ENCODE results near the gene TM2D1. TPM values are rescaled to one million over a fixed set of nuclear protein-coding genes. Genes with fewer than 3 reads are reported as not detected.

Gene TM2D1
- total RNA-seq, 1 experiment from 2014 or later: 27.2 TPM

- ChIA-PET CTCF (interaction anchor here (0.6 to 1.0 kb wide), 3 partner anchors 14 to 248 kb away, joined by 3 to 8 read pairs (median 3); no protein-coding TSS in a partner anchor), POLR2A (ENCODE audit: low non-redundant PET) (interaction anchor here (0.6 kb wide), 1 partner anchor 1753 kb away, joined by 3 read pairs; no protein-coding TSS in a partner anchor)
- no peaks in the 10 kb centered on the region for H3K9me3 ChIP-seq (ENCODE audit: low read depth, low read length, poor library complexity, severe bottlenecking)
- intact Hi-C loops (cut with micrococcal nuclease; ENCODE audit: unreplicated experiment): loop anchor here (10.0 kb wide), 1 partner anchor 214 kb away; no protein-coding TSS in a partner anchor
- no peak for DNase-seq (ENCODE audit: low spot score)
- peaks cover 33% of the 10 kb centered on the region for H3K4me1 ChIP-seq (ENCODE audit: insufficient read depth, low read length, poor library complexity, severe bottlenecking)
- no peaks in the 10 kb centered on the region for H3K36me3 ChIP-seq (ENCODE audit: insufficient read depth, low read length, poor library complexity, severe bottlenecking)
- no peak overlapping the region for H3K4me3 ChIP-seq (ENCODE audit: low read depth, low read length, poor library complexity, severe bottlenecking)
- BruUV-seq (replicated peaks): no TSS peak
- no peak overlapping the region for H3K27ac ChIP-seq (ENCODE audit: low read depth, low read length, poor library complexity, severe bottlenecking)
- TF ChIP-seq CTCF (conservative IDR thresholded peaks at IDR 0.05; ENCODE audit: low read depth, low read length) (no peak), EZH2 (IDR thresholded peaks at IDR 0.05; ENCODE audit: borderline replicate concordance, low read depth, low read length, poor library complexity, severe bottlenecking) (no peak)
- no peaks in the 10 kb centered on the region for H3K27me3 ChIP-seq (replicated peaks; ENCODE audit: insufficient read depth, low read depth, low read length, poor library complexity)
These were observed 84.1 kb downstream of the TM2D1 start for GRCh38 chr1:61640531-61641530.

GRCh38 chr1:61639608-61640336 lies 85.2 kb downstream of the TM2D1 start:
- no peaks in the 10 kb centered on the region for H3K9me3 ChIP-seq (ENCODE audit: low read depth, low read length, poor library complexity, severe bottlenecking)
- H3K4me3 ChIP-seq (ENCODE audit: low read depth, low read length, poor library complexity, severe bottlenecking): no peak overlapping the region
- H3K27me3 ChIP-seq (replicated peaks; ENCODE audit: insufficient read depth, low read depth, low read length, poor library complexity): no peaks in the 10 kb centered on the region
- peaks cover 36% of the 10 kb centered on the region for H3K4me1 ChIP-seq (ENCODE audit: insufficient read depth, low read length, poor library complexity, severe bottlenecking)
- no peak for DNase-seq (ENCODE audit: low spot score)
- no peak for TF ChIP-seq CTCF (conservative IDR thresholded peaks at IDR 0.05; ENCODE audit: low read depth, low read length)
- TF ChIP-seq EZH2 (IDR thresholded peaks at IDR 0.05; ENCODE audit: borderline replicate concordance, low read depth, low read length, poor library complexity, severe bottlenecking): no peak
- intact Hi-C loops (cut with micrococcal nuclease; ENCODE audit: unreplicated experiment): loop anchor here (10.0 kb wide), 1 partner anchor 215 kb away; no protein-coding TSS in a partner anchor
- no TSS peak for BruUV-seq (replicated peaks)
- CTCF ChIA-PET: no interaction called here
- POLR2A ChIA-PET (ENCODE audit: low non-redundant PET): no interaction called here
- no peaks in the 10 kb centered on the region for H3K36me3 ChIP-seq (ENCODE audit: insufficient read depth, low read length, poor library complexity, severe bottlenecking)
- H3K27ac ChIP-seq (ENCODE audit: low read depth, low read length, poor library complexity, severe bottlenecking): no peak overlapping the region

- intact Hi-C loops (cut with micrococcal nuclease; ENCODE audit: unreplicated experiment): no loop called here
These were observed 85.9 kb downstream of the TM2D1 start for GRCh38 chr1:61638911-61639605.

More at GRCh38 chr1:61638911-61639605, 85.9 kb downstream of the TM2D1 start:
- no peak overlapping the region for H3K27ac ChIP-seq (ENCODE audit: low read depth, low read length, poor library complexity, severe bottlenecking)
- H3K4me1 ChIP-seq (ENCODE audit: insufficient read depth, low read length, poor library complexity, severe bottlenecking): peaks cover 36% of the 10 kb centered on the region
- no TSS peak for BruUV-seq (replicated peaks)
- peak; percentile 43 for DNase-seq (ENCODE audit: low spot score)
- no peak for TF ChIP-seq CTCF (conservative IDR thresholded peaks at IDR 0.05; ENCODE audit: low read depth, low read length)
- no peaks in the 10 kb centered on the region for H3K36me3 ChIP-seq (ENCODE audit: insufficient read depth, low read length, poor library complexity, severe bottlenecking)
- H3K27me3 ChIP-seq (replicated peaks; ENCODE audit: insufficient read depth, low read depth, low read length, poor library complexity): no peaks in the 10 kb centered on the region
- ChIA-PET CTCF (no interaction called here), POLR2A (ENCODE audit: low non-redundant PET) (no interaction called here)
- H3K9me3 ChIP-seq (ENCODE audit: low read depth, low read length, poor library complexity, severe bottlenecking): no peaks in the 10 kb centered on the region
- H3K4me3 ChIP-seq (ENCODE audit: low read depth, low read length, poor library complexity, severe bottlenecking): no peak overlapping the region

Measured in A673 (cell line).